GM19351 (cell line): ENCODE measurements around the gene HOXA6.

Experiments
- ATAC-seq: cut with Tn5 transposase; IDR thresholded peaks from one replicate; pipeline ENCODE4 v1.9.1; 2021; ENCODE audit warnings: mild to moderate bottlenecking, moderate library complexity; ENCODE audit not compliant: unreplicated experiment

Gene HOXA6

DNA sequence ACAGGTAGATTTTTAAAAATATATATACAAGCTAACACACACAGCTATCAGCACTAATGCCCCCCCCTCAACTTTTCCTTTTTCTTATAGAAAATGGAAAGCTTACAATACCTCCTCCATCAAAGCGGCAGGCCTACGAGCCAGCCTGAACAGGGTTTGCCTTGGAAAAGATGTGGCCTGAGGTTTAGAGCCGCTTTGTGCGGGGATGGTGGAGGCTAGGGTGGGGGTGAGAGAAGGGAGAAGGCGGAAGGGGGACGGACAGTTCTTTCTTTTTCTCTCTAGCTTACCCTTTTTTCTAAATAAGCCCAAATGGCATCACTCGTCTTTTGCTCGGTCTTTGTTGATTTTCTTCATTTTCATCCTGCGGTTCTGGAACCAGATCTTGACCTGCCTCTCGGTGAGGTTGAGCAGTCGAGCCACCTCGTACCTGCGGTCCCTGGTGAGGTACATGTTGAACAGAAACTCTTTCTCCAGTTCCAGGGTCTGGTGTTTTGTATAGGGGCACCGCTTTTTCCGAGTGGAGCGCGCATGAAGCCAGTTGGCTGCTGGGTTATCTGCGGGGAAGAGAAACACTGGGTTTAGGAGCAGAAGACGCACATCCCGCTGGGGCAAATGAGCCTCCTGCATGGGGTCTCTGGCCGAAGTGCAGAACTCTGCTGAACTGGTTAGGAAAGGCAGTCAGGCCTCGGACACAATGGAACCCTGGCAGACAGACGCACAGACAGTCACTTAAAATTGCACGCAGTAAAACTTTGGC lies 15.9 kb upstream of the HOXA6 start:
- no peak for ATAC-seq

DNA sequence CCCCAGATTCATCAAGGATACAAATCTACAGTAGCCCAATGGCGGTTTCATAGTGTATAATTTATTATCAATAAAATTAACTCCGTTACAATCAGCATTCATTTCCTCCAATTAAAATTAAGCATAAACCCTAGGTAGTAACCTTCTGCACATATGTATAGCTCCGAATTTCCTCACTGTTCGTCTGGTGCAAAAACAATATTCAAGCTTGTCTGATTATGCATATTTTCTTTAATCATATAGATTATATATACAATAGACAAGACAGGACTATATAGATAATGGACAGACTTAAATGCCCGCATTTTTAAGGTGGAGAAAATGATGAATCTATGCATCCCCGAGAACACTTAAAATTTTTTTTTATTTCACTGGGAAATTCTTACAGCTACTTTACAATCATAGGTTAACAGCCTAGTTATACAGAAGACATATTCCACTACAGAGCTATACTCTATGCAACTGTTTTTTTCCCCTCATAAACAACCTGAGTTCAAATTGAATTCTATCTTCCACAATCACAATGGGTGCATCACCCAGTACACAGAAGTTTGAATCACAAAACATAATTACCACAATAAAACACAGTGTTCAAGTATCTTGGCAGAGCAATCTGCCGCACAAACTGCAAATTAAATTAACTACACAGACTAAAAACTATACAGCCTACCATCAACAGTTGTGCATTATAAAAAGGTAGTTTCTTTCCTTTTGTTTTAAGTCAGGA lies 15.2 kb upstream of the HOXA6 start:
- ATAC-seq, result no peak

DNA sequence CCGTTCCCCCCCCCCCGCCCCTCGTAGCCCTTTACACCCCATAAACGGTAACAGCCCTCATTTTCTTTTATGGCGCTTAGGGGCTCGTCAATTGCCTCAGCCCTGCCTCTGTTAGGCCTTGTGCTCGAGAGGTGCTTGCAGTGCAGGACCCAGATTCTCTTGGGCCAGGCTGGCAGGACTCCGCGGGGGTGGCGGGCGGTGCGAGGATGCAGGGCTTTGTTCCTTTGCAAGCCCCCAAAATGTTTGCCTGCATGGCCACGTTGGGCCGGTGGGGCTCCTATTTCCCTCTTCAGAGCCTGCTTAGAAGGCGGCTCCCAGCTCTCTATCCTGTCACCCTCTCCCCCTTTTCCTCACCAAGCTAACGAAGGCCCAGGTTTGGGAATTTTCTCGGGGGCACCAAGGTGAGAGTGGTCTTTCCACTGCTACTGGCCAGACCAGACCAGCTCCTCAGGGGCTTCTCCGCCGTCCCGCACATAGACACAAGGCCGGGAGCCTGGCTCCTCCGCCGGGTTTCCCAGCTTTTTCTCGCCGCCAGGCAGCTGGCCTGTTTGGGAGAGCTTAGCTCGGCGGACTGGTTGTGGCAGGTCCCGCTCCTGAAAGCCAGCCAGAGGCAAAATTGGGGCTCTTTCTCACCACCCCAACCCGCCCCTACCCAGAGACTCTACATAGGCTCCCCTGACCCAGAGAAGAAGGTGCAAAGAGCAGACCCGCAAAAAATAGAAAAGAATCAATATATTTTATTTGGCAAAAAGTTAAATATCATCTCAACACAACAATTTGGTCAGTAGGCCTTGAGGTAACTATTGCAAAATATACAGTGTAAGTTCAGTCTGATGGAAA lies 14.4 kb upstream of the HOXA6 start:
- no peak for ATAC-seq

DNA sequence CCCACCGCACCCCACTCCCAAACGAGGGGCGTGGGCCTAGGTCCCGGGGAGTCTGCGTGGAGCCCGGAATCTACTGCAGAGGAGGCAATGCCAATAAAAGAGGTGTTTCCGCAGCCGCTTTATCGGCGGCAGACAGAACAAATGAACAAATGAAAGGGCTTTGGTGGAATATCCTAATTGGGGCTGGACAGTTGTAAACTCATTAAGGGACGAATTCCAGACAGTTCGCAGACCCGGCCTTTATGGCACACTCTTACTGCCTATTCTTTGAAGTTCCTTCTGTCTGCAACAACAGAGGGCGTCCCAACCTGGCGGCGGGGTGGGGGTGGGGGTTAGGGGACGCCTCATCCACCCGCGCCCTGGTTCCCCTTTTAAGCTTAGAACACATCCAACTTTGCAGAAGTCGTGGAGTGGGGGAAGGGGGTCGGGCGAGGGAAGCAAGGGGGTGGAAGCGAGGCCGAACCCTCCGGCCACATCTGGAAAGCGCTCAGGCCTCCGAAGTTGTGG lies 13.7 kb upstream of the HOXA6 start:
- ATAC-seq, result no peak

DNA sequence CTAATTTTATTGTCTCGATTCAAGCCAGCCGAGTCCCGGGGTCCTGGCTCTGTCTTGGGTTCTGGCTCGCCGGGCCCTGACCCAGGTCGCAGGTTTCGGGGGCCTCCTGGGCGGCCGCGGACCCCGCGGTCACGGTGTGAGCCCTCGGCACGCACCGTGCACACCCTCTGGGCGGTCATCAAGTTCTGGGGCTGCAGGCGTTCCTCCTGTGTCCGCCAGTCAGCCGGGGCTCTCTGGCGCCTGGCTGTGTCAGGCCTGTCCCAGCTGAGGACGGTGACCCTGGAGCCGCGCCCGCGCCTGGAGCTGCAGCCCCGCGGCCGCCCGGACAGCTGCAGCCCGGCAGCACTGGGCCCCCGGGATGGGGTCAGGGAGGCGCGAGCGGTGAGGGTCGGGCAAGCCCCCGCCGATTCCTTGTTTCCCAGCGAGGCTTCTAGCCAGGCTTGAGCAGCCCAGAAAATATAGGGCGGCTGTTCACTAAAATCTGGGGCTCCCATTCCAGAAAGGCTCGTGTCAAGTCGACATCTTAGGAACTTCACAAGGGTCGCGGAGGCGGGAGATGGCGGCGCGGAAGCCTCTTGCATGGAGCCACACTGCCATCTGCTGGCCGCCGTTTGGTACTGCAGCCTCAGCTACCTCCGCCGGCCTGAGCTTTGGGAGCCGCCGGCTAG lies 13.1 kb upstream of the HOXA6 start:
- ATAC-seq, result peak; percentile 45

GRCh38 chr7:27160145-27160545 lies 12.6 kb upstream of the HOXA6 start:
- no peak for ATAC-seq

- no peak for ATAC-seq
Measured at GRCh38 chr7:27159266-27160144, 11.9 kb upstream of the HOXA6 start.

DNA sequence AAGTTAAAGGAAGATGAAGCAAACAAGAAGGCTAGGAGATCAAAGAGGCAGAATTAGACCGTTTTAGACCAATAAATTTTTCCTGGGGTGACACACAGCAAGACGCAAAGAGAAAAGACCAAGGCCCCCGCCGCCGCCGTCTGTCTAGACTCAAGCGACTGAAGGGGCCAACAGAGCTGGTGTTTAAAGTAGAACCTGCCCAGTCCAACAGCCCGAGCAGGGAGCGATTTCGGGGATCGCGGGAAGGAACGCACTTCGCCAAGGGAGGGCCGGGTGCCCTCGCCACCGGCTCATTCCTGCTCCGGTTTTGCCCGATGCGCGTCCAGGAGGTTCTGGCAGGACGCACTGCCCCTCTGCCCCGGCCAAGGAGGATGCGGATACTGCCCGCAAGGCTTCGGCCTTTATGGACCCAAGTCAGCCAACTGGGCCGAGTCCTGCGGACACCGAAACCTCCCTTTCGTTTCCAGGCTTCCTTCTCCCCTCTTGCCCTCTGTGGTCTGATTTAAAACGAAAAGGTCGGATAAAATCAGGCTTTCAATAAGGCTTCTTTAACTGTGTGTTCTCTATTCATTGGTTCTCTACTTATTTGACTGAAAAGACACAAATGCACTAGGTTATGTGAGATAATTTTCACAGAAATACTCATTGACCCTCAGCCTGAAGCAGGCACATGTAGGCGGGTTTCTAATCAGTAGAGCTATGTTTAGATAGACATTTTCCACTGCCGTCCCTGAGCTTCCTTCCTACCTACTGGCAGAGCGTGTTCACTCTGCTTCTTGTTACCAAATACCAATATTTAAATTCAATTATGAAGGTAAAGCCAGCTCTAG lies 11.1 kb upstream of the HOXA6 start:
- no peak for ATAC-seq

DNA sequence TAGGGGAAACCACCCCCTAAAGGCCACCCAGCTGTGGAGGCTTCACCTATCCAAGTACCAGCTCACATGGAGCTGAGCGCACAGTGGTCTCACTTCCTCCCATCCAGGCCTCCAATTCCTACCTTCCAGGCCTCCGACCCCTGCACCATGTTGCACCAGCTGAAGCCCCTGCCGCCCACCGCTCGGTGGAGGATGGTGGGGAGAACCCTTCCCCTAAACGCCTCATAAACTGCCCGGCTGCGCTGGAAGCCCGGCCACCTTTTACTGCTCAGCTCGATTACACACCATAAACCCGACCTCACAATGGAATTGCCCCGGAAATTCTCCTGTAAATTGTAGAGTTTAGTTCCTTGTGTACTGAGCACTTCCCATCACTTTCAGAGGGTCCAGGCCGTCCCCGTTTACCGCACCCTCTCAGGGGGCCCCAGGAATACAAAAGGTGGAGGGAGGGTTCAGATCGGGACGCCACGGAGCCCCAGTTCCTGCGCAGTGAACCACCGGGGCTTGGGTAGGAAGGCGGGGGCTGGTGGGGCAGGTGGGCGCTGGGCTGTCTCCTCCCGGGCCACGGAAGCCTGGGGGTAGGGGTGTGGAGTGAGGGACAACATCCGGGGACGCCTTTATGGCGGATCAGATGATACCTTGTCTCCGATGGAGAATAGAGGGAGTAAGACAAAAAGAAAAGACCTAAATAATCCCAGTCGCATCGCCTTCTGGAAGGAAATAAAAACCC lies 10.3 kb upstream of the HOXA6 start:
- ATAC-seq, result no peak

- ATAC-seq, result no peak
Measured at GRCh38 chr7:27156916-27157701, 9.5 kb upstream of the HOXA6 start.

- no peak for ATAC-seq
Measured at GRCh38 chr7:27156508-27156898, 8.9 kb upstream of the HOXA6 start, which contains the start of gene HOXA7. Gene HOXA7, minus strand, starts transcription at chr7:27156675. Its CDS starts 130 bp downstream, at chr7:27156545.

- no peak for ATAC-seq
Measured at GRCh38 chr7:27155816-27156507, 8.4 kb upstream of the HOXA6 start.

GRCh38 chr7:27154901-27155815 lies 7.6 kb upstream of the HOXA6 start:
- no peak for ATAC-seq

GRCh38 chr7:27154369-27154768 lies 6.8 kb upstream of the HOXA6 start:
- no peak for ATAC-seq

GRCh38 chr7:27153526-27153925 lies 6.0 kb upstream of the HOXA6 start:
- ATAC-seq, result no peak
